HG03469 (cell line): ENCODE measurements around the gene RABEPK.
"Not testable (repeated sequence)": the region's sequence is repeated elsewhere in the genome, so short reads cannot be mapped to it uniquely, and the experiment has no call there.

Source experiments
- ATAC-seq: cut with Tn5 transposase; IDR thresholded peaks from one replicate; pipeline ENCODE4 v1.9.1; 2021; ENCODE audit warnings: mild to moderate bottlenecking, moderate library complexity, moderate number of reproducible peaks; ENCODE audit not compliant: unreplicated experiment

RABEPK gene

GRCh38 chr9:125200216-125201047, at the start of gene RABEPK:
Gene RABEPK, plus strand, starts transcription at chr9:125200542. Its CDS starts 2,472 bp downstream, at chr9:125203014.
- ATAC-seq, result peak; percentile 81

GRCh38 chr9:125151730-125152129, 48.6 kb upstream of the RABEPK start:
- no peak for ATAC-seq

- ATAC-seq, result no peak
Observed at GRCh38 chr9:125153712-125154367, 46.5 kb upstream of the RABEPK start.

- no peak for ATAC-seq
Observed at GRCh38 chr9:125156551-125156950, 43.8 kb upstream of the RABEPK start.

- ATAC-seq, result no peak
Observed at GRCh38 chr9:125160750-125161149, 39.6 kb upstream of the RABEPK start.

GRCh38 chr9:125161284-125161918, 38.9 kb upstream of the RABEPK start:
- ATAC-seq, result no peak

GRCh38 chr9:125162891-125163290, 37.5 kb upstream of the RABEPK start:
- ATAC-seq, result not testable (repeated sequence)

- ATAC-seq, result no peak
Observed at GRCh38 chr9:125166762-125167161, 33.6 kb upstream of the RABEPK start.

GRCh38 chr9:125169895-125170294, 30.4 kb upstream of the RABEPK start:
- ATAC-seq, result no peak

GRCh38 chr9:125172031-125172755, 28.1 kb upstream of the RABEPK start:
- no peak for ATAC-seq

GRCh38 chr9:125176636-125177035, 23.7 kb upstream of the RABEPK start:
- no peak for ATAC-seq

GRCh38 chr9:125177888-125178287, 22.5 kb upstream of the RABEPK start:
- no peak for ATAC-seq

- not testable (repeated sequence) for ATAC-seq
Observed at GRCh38 chr9:125179776-125180175, 20.6 kb upstream of the RABEPK start.

GRCh38 chr9:125180876-125181275, 19.5 kb upstream of the RABEPK start:
- no peak for ATAC-seq

GRCh38 chr9:125181756-125182155, 18.6 kb upstream of the RABEPK start:
- not testable (repeated sequence) for ATAC-seq

- ATAC-seq, result no peak
Observed at GRCh38 chr9:125183054-125183453, 17.3 kb upstream of the RABEPK start.

GRCh38 chr9:125183561-125183960, 16.8 kb upstream of the RABEPK start:
- ATAC-seq, result no peak

- ATAC-seq, result no peak
Observed at GRCh38 chr9:125189011-125189360, 11.4 kb upstream of the RABEPK start.

- peak; percentile 82 for ATAC-seq
Observed at GRCh38 chr9:125189361-125190289, 10.7 kb upstream of the RABEPK start, which contains the start of gene PPP6C. Gene PPP6C, minus strand, starts transcription at chr9:125189803. Its CDS starts 85 bp downstream, at chr9:125189718.

- ATAC-seq, result no peak
Observed at GRCh38 chr9:125190361-125190801, 10.0 kb upstream of the RABEPK start.
